Coronary artery (tissue), 2 donors: ENCODE data around the gene RPS6KA2.

Source experiments
- DNase-seq: peaks from one replicate; pipeline ENCODE4 v3.0.0-alpha.2; 2017; ENCODE audit warnings: low spot score
- H3K27ac ChIP-seq, 2 donors: fragments of 200-600 bp; sonication (generic); one replicate each; pipeline ENCODE4 v1.5.1; 2016 to 2019
- H3K4me3 ChIP-seq: fragments of 200-600 bp; sonication (generic); 2 replicates; pipeline ENCODE4 v1.5.1; 2016; ENCODE audit warnings: mild to moderate bottlenecking, moderate library complexity
- TF ChIP-seq, protein P1 (sequence below): fragments of 200-600 bp; sonication (generic); IDR thresholded peaks from one replicate; pipeline ENCODE4 v1.5.1; 2019; ENCODE audit warnings: antibody characterized with exemption

The RPS6KA2 gene

DNA sequence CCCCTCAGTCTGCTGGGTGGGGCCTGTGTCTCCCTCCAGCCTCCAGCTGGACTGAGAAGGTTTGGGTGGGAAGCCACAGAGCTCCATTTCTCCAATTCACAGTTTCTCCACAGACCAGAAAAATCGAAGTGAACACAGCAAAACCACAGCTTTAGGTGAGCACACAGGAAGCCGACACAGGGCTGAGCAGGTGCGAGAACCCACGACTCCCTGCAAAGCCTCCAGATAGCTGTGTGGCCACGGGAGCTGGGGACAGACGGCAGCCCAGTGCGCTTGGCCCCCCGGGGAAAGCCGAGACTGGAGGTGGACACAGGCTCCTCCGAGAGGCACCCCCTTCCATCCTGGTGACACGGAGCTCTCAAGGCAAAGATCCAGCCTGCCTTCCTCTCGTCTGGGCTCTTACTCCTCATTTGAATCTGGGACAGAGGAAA, 215.3 kb downstream of the RPS6KA2 start:
- H3K27ac ChIP-seq = no peak overlapping the region
- DNase-seq = no peak
- H3K4me3 ChIP-seq = no peak overlapping the region
- TF ChIP-seq, protein P1, sequence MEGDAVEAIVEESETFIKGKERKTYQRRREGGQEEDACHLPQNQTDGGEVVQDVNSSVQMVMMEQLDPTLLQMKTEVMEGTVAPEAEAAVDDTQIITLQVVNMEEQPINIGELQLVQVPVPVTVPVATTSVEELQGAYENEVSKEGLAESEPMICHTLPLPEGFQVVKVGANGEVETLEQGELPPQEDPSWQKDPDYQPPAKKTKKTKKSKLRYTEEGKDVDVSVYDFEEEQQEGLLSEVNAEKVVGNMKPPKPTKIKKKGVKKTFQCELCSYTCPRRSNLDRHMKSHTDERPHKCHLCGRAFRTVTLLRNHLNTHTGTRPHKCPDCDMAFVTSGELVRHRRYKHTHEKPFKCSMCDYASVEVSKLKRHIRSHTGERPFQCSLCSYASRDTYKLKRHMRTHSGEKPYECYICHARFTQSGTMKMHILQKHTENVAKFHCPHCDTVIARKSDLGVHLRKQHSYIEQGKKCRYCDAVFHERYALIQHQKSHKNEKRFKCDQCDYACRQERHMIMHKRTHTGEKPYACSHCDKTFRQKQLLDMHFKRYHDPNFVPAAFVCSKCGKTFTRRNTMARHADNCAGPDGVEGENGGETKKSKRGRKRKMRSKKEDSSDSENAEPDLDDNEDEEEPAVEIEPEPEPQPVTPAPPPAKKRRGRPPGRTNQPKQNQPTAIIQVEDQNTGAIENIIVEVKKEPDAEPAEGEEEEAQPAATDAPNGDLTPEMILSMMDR = no peak

DNA sequence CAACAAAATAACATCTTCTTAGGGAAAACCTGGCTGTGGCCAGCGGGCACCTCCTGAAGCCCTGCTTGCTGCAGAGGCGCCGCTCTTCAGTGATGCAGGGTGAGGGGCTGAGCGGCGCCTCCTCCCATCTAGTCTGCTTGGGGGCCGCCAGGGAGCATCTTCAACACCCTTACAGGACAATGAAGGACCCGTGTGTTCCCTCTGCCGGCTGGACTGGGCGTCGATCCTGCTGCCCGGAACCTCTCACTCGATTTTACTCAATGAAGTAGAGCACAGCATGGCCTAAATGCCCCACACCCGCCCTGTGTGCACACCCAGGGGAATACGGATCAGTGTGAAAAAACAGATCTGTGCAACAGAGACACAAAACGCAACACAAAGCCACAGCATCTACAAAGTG, 215.8 kb downstream of the RPS6KA2 start:
- DNase-seq = no peak
- no peak overlapping the region for H3K27ac ChIP-seq
- TF ChIP-seq, protein P1 = no peak
- H3K4me3 ChIP-seq = no peak overlapping the region

DNA sequence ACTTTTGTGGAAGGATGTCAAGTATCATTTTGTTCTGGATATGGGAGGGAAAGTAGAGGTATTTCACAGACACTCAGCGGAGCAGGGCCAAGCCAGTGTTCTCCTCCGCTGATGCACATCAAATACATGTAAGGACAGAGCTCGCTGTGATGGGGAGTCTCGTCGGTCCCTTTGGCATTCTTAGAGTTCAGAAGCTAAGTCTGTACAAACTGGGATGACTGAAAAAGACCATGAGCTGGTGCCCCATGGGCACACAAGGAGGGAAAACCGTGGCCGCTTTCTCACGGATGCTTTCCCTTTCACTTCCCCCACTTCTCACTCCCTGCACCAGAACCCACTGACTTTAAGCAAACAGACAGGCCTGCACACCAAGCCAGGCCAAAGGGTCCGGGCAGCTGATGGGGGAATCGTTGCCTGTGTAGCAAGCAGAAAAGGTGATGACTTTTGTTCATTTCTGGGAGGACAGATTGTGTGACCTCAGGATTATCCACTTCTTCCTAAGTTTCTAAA, 216.6 kb downstream of the RPS6KA2 start:
- Histone ChIP-seq H3K27ac (no peak overlapping the region), H3K4me3 (no peak overlapping the region)
- no peak for DNase-seq
- TF ChIP-seq, protein P1 = no peak

DNA sequence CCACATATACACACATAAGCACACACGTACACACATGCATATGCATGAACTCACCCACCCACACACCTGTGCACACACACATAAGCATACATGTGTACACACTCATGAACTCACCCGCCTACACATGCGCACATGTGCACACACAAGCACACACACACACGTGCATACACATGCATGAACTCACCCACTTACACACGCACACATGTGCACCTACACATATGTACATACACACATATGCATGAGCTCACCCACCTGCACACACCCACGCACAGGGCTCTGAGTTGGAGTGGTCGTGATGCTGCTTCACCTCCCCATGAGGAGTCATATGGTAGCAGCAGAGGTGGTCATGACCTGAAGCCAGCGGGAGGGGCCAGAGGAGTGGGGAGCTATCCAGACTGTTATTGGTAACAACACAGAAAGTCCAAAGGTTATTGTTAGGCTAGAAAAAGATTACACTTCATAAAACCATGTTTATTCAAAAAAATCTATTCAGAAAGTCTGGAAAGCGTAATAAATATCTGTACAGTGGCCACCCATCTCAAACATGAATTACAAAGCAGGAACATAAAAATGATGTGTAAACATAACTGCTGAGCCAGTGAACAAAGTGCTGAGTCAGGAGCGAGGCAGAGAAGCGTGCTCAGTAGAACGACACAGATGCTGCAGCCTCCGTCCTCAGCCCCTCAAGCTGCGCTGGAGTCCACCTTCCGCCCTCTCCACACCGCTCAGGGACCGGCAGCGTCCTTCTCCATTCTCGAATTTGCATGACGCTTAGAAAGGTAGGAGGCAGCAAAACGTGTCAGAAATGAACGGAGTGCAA, 217.9 kb downstream of the RPS6KA2 start:
- TF ChIP-seq, protein P1 = no peak

DNA sequence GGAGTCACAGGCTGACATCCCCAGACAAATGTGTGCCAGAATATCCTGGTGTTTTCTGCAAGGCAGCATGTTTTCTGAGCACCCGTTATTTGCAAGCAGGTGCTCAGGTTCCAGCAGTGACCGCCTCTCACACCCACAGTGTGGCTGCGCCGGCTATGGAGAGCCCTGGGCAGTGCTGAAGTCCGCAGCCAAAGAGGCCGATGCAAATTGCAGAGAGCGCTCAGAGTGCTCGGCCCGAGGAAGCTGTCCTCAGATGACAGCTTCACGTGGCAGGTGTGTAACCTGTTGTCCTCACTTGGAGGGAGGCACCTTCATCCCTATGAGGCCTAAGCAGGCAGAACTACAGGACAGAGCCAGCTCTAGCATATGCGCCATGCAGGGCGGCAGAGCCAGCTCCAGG, 220.9 kb downstream of the RPS6KA2 start:
- no peak overlapping the region for H3K4me3 ChIP-seq
- TF ChIP-seq, protein P1 = no peak

More for the DNA sequence above, 217.9 kb downstream of the RPS6KA2 start:
- no peak for DNase-seq
- Histone ChIP-seq H3K27ac (no peak overlapping the region), H3K4me3 (no peak overlapping the region)

DNA sequence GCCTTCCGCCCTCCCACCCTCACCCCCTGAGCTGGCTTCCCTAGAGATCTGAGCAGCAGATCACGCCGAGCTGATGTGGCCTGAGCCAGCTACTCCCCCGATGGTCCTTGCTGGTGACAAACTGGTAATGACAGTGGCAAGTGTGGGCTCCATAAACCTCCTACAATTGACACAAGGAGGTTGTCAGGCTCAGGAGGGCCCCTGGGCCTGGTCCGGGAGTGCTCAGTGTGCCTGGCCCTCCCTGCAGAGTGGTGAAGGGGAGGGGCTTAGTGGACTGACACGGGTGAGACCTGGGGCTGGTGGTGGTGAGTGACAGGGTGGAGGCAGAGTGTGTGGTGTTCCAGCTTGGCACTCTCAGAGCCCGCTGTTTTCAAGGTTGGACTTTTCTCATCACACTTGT, 221.7 kb downstream of the RPS6KA2 start:
- no peak for DNase-seq
- Histone ChIP-seq H3K27ac (no peak overlapping the region), H3K4me3 (no peak overlapping the region)
- TF ChIP-seq, protein P1 = no peak

More for the DNA sequence above, 220.9 kb downstream of the RPS6KA2 start:
- no peak for DNase-seq
- H3K27ac ChIP-seq = no peak overlapping the region
